Measurements from ENCODE around the gene NPDC1.

Gene NPDC1

DNA sequence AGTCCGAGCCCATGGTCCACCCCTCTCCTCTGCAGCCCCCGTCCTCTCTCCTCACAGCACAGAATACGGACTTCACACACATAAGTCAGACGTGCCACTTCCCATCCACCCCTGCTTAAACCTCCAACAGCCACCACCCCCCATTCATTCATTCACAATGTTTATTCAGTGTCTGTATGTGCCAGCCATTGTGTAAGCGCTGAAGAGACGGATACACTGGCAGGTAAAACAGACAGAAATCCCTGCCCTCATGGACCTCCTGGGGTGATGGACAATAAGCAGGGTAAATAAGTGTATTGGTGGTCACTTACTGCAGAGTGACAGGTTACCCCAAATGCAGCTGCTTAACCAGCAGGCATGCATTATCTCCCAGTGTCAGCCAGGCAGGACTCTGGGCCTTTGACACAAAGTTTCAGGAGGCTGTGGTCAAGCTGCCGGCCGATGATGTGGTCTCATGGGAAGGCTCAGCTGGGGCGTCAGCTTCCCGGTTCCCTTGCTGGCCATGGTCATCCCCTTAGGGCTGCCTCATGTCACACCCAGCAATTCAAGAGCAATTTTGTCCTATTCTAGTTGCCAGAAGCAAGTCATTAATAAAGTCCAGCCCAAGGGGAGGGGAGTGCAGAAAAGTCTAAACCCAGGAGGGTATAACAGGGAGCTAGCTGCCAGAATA lies 55.6 kb downstream of the NPDC1 start:
- no peak for DNase-seq

Data from midbrain (tissue), 1 donor.